NCI-H524 (cell line): ENCODE results near the gene PIK3R4.

Source experiments
- DNase-seq, 2 experiments: peaks; one replicate each; lab custom pipeline; 2025; lab: John Stamatoyannopoulos, UW

The PIK3R4 gene

DNA sequence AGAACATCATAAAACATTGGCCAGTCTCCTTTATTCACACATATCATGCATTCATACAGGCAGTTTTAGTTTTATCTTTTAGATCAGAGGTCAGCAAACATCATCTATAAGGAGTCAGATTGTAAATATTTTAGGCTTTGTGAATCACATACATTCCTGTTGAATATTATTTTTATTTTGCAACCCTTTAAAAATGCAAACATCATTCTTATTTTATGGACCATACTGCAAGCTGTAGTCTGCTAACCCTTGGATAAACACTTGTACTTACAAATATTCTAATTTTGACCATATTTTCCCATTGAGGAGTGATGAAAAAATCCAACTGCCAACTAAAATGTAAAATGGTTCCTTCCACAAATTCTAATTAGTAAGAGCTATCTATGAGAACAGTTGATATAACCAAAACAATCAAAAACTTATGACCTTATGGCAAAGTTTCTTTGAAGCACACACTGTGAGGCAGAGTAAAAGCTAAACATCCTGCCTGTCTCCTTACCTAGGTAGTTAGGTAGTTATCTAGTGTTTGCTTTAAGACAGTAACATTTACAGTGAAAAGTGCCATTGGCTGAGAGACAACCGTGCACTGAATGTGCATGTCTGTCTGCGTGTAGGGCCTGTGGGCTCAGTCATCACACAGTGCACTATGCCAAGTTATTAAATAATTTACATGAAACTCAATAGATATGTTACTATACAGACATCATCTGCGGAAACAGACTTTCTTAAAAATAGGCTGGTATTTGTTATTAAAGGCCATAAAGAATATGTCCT is 57.7 kb downstream of the PIK3R4 start:
- no peak for DNase-seq

- no peak for DNase-seq
Observed at GRCh38 chr3:130688015-130688688, 58.5 kb downstream of the PIK3R4 start.

GRCh38 chr3:130687327-130687726 is 59.3 kb downstream of the PIK3R4 start:
- no peak for DNase-seq

DNA sequence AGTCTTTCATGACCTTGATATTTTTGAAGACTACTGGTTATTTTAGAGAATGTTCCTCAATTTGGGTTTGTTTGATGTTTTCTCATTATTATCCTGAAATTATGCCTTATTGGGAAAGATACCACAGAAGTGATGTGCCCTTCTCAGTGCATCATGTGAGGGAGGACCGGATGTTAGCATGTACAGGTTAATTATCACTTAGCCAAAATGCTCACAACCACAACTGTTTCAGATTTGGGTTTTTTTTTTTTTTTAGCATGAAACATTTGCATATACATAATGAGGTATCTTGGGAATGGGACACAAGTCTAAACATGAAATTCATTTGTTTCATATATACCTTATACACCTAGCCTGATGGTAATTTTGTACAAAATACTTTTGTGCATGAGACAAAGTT is 59.8 kb downstream of the PIK3R4 start:
- DNase-seq = no peak

DNA sequence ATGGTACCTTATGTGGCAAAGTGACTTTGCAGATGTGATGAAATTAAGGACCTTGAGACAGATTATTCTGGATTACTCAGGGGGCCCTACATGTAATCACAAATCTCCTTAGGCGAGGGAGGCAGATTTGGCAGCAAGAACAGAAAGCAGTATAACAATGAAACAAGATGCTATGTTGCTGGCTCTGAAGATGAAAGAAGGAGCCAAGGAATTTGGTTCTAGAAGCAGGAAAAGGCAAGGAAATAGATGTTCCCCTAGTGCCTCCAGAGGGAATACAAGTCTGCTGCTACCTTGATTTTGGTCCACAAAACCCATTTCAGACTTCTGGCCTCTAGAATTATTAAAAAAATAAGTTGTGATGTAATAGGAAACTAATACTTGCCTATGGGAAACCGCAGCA is 64.5 kb downstream of the PIK3R4 start:
- no peak for DNase-seq

DNA sequence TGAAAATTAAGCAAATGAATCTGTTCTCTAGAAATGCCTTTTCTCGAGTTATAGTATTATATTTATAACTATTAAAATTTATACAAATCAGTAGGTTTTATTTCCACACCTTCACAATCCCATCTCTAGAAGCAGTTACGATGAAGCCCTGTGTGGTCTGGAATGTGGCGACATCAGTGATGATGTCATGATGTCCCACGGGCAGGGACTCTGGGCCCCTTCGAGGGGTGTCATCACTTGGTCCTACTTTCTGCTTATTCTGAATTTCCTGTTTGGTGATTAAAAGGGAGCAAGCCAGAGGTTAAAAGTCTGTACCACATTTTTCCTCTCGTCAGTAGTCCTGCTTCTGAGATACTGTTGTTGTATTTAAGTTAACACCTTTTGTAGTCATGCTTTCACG is 67.4 kb downstream of the PIK3R4 start:
- no peak for DNase-seq

DNA sequence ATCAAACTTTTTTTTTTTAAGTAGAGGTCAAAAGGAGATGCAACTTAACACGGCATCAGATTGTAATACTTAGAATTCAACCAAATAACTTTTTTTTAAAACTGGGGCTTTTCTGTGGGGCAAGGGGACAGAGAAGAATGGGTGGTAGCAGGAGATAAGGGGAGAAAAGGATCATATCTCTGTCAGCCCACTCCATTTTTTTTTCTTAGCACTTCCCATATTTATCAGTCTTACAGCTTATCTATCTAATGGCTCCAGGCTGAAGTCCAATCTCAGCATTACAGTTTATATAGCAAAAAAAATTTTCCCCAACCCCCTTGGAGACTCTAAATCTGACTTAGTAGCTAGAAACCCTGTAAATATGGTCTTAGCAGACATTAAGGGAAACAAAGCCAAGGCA is 69.3 kb downstream of the PIK3R4 start:
- no peak for DNase-seq

DNA sequence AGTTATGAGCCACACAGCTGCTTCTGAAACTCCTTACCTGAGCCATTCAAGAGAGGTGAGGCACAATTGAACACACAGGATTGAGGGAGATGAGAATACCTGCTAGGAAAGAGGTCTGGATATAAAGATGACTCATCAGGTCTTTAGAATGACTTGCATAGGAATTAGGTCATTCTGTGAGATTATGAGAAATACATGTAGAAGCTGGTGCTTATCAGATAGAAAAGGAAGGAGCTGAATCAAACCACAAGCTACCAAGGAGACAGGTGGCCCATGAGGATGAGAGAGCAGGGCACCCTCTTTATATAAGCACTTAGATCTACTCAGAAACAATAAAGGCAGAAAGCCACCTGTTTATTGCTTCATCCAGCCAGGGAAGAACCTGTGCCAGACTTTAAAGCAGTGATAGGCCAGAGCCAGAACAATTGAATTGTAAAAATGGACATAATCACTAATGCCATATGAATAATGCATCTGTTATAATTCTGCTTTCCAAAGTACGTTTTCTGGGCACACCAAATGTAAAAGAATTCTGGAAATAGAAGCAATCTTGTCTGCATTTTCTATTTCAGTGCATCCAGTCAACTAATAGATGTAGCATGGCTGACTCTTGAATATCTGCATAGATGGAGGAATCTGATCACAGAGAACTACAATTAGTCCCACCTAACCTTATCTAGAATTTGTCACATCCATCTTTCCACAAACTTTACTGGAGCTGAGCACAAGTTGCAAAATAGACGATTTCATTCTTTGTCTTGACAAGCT is 74.9 kb downstream of the PIK3R4 start:
- peak; percentile 72 to 93 for DNase-seq

DNA sequence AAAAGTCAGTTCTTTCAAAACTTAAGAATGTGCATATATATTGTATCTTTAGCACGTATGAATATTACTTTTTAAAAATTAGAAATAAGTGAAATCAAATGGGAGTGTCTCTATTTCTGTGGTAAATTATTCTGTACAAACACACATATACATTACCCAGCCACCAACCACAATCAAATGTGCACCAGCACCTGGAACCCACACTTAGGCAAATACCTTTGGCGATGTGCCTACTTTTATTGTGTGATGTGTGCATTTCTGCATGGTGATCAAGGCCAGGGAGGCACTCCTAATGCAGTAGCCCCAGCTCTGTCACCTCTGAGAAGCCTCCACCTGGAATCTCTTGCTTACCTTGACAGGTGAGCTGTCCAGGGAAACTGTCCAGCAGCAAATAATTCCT is 76.9 kb downstream of the PIK3R4 start:
- DNase-seq = no peak

DNA sequence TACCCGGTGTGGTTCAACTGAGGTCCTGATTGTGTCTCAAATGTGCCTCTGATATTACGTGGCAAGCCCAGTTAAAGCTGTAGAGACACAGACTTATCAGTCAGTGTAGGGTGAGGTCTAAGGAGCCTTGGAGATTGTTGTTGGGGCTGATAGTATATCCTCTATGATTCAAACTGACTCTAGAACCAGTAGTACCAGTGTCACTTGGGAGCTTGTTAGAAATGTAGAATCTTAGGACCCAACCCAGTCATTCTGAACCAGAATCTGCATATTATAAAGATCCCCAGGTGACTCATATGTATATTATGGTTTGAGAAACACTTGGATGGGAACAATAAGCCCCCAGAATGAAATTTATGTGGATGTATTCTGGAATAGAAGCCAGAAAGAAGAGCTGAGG is 83.5 kb downstream of the PIK3R4 start:
- DNase-seq = no peak

GRCh38 chr3:130662501-130662996 is 84.1 kb downstream of the PIK3R4 start:
- DNase-seq = no peak

DNA sequence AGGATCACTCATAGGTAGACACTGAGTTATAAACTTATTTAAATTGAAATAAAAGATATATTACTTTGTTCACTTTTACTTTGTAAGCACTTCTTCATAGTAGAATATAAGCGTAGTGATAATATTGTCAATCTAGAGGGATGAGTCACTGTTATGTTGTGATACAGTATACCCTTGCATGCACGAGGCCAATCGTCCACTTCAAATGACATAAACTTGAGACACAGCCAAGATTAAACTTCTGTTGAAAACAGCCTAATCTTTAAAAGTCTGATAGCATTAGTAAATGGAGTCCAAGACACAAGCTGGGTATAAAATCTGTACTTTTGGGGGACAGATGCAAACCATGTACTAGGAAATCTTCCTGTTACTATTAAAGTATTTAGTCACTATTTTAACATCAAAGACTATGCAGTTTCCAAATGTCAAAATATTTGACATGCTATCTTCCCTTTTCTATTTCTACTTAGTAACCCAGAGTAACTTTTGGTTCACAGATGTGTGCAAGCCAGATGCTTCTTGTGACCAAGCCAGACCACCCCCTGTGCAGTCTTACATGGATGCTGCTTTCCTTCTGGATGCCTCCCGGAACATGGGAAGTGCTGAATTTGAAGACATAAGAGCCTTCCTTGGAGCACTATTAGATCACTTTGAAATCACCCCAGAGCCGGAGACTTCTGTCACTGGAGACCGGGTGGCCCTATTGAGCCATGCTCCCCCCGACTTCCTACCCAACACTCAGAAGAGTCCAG is 85.3 kb downstream of the PIK3R4 start:
- no peak for DNase-seq

DNA sequence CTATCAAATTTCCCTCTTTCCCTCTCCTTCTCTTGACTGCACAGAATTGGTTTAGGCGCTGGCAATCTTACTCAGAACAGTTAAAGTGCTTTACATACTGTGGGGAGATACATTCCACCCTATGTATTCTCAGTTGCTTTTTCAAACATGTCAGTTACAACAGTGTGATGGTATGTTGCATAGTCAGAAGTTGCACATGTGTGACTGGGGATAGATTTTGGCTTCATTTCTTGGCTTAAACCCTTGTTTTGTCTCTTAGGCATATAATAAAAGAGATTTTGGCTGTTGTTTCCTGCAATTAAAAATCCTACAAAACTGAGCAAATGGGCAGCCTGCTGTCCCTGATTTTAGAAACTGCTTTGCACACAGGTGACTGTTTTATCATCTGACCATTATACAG is 86.7 kb downstream of the PIK3R4 start:
- no peak for DNase-seq

DNA sequence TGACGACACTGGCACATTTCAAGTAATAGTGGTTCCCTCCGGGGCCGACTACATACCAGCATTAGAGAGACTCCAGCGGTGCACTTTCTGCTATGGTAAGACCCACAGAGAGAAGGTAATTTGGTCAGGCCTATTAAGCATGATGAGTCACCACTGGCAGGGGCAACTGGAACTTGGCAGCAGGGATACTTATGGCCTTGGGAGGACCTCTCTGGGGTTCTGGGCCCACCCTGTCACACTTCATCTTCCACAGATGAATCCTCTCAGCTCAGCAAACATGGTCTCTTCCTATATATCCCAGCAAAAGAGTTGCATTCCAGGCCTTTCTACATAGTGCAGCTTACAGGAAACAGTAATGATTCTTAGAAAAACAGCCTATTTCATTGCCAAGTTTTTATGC is 88.0 kb downstream of the PIK3R4 start:
- DNase-seq = no peak

GRCh38 chr3:130656627-130657026 is 90.0 kb downstream of the PIK3R4 start:
- no peak for DNase-seq

DNA sequence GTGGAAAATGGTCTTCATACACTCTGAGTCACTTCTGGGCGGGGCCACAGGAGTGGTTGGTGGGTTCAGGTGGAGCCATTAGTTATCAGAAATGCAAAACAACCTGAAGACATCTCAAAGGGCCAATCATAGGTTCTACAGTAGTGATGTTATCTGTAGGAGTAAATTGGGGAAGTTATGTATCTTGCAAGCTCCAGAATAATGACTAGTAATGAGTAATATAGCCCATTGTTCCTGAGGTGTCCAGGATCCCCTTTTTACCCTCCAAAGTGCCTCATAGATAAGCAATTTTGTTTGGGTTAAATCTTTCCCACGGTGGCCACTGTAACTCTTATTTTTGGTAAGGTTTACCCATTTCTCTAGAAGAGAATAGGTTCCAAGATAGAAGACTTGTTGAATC is 91.7 kb downstream of the PIK3R4 start:
- DNase-seq = no peak

- no peak for DNase-seq
Observed at GRCh38 chr3:130654091-130654490, 92.5 kb downstream of the PIK3R4 start.

DNA sequence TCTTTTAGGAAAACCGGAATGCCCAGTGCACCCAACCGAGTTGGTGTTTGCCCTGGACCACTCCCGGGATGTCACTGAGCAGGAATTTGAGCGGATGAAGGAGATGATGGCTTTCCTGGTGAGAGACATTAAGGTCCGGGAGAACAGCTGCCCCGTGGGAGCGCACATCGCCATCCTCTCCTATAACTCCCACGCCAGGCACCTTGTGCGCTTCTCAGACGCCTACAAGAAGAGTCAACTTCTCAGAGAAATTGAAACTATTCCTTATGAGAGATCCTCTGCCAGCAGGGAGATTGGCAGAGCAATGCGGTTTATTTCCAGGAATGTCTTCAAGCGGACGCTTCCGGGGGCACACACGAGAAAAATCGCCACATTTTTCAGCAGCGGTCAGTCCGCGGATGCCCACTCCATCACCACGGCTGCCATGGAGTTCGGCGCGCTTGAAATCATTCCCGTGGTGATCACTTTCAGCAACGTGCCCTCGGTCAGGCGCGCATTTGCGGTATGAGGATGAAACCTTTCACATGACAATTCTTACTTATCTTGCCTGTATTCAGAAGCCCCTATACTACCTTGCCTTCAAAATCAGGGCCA is 97.5 kb downstream of the PIK3R4 start:
- no peak for DNase-seq

DNA sequence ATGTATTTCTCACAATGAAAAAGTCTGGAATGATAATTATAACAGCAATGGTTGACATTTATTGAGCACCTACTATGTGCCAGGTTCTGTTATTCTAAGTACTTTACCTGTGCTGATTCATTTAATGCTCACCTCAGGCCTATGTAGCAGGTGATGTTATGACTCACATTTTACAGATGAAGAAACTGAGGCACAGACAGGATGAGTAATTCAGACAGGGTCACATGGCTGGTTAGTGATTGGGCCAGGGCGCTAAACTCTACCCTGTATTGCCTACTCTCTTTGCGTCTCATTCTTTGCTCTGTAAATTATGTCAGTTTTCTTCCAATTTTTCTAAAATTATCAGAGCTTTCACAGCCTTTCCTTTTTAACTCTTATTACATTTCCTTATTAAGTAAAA is 98.3 kb downstream of the PIK3R4 start:
- DNase-seq = no peak

DNA sequence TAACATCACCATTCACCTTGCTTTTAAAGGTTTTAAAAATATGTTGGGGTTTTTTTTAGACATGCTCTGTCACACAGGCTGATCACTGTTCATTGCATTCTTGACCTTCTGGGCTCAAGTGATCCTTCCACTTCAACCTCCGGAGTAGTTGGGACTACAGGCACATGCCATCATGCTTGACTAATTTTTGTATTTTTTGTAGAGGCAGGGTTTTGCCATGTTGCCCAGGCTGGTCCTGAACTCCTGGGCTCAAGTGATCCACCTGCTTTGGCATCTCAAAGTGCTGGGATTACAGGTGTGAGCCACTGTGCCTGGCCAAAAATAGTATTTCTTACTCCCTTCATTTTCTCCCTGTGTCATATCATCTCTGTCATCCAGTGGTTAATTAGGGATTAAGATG is 101.4 kb downstream of the PIK3R4 start:
- peak in 1 of 2 experiments; percentile 43 for DNase-seq

DNA sequence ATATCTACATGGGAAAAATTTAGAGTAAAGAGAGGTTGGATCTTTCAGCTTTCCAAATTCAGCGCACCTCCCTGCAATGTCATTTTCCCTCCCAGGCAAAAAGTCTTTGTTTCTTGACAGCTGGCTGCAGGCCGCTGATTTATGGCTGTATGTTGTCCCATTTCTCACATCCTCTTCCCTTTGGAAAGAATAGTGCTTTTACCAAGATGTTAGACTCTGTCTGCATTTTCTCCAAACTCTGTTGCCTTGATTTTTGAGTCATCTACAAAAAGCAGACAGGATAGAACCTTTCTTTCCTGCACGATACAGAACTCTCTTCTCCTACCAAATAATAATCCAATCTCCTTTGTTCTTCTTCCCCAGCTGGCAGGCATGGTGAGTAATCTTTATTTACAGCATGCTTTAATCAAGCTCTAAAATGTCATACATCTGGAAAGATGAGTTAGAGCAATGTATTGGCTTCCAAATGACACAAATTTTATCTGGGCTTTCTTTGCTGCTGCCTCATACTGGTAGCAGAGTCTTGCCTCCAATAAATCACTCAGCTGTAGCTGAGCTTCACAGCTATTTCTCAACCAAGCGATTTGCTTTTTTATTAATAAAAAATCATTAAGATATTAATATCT is 101.9 kb downstream of the PIK3R4 start:
- peak in 1 of 2 experiments; percentile 12 for DNase-seq
